Activated CD4-positive, alpha-beta T cell treated with anti-CD3 and anti-CD28 coated beads, Interleukin-2, amount 50 U/mL, for 16 hours (primary cell): ENCODE measurements around the gene WTAP.
"Not testable (repeated sequence)": the region's sequence is repeated elsewhere in the genome, so short reads cannot be mapped to it uniquely, and the experiment has no call there.

ENCODE experiments used
- DNase-seq: peaks from one replicate; pipeline ENCODE4 v3.0.0-alpha.2; 2020

WTAP gene

GRCh38 chr6:159762681-159763293, 35.5 kb downstream of the WTAP start:
- DNase-seq: no peak

GRCh38 chr6:159766906-159767305, 39.6 kb downstream of the WTAP start:
- DNase-seq: no peak

- no peak for DNase-seq
These were observed 42.2 kb downstream of the WTAP start for GRCh38 chr6:159769470-159769869.

GRCh38 chr6:159772196-159772595, 44.9 kb downstream of the WTAP start:
- no peak for DNase-seq

GRCh38 chr6:159777240-159777904, 50.1 kb downstream of the WTAP start:
- DNase-seq: no peak

GRCh38 chr6:159778131-159778530, 50.8 kb downstream of the WTAP start:
- DNase-seq: no peak

- DNase-seq: no peak
These were observed 51.3 kb downstream of the WTAP start for GRCh38 chr6:159778542-159779103.

- DNase-seq: no peak
These were observed 61.0 kb downstream of the WTAP start for GRCh38 chr6:159788276-159788675.

GRCh38 chr6:159788753-159789376, 61.6 kb downstream of the WTAP start:
- DNase-seq: peak; percentile 26

- DNase-seq: peak; percentile 100
These were observed 62.3 kb downstream of the WTAP start, which contains the start of gene TCP1 for GRCh38 chr6:159789377-159790148. Gene TCP1, minus strand, starts transcription at chr6:159789602. Its CDS starts 134 bp downstream, at chr6:159789468.

GRCh38 chr6:159790149-159790955, 63.0 kb downstream of the WTAP start, which contains the start of gene MRPL18:
Gene MRPL18, plus strand, starts transcription at chr6:159790467. Its CDS starts 121 bp downstream, at chr6:159790588.
- DNase-seq: peak; percentile 95

- DNase-seq: no peak
These were observed 63.8 kb downstream of the WTAP start for GRCh38 chr6:159790956-159791598.

- DNase-seq: not testable (repeated sequence)
These were observed 67.7 kb downstream of the WTAP start for GRCh38 chr6:159794976-159795375.

GRCh38 chr6:159797554-159797953, 70.2 kb downstream of the WTAP start:
- no peak for DNase-seq

- DNase-seq: no peak
These were observed 73.0 kb downstream of the WTAP start, which contains the start of gene PNLDC1 for GRCh38 chr6:159800141-159800865. Gene PNLDC1, plus strand, starts transcription at chr6:159800276. Its CDS starts 32 bp downstream, at chr6:159800308.

GRCh38 chr6:159801935-159802334, 74.6 kb downstream of the WTAP start:
- DNase-seq: no peak

- DNase-seq: no peak
These were observed 77.2 kb downstream of the WTAP start for GRCh38 chr6:159804504-159804903.

GRCh38 chr6:159805440-159806020, 78.2 kb downstream of the WTAP start:
- no peak for DNase-seq
